ENCODE measurements around the gene CCDC137.

DNA sequence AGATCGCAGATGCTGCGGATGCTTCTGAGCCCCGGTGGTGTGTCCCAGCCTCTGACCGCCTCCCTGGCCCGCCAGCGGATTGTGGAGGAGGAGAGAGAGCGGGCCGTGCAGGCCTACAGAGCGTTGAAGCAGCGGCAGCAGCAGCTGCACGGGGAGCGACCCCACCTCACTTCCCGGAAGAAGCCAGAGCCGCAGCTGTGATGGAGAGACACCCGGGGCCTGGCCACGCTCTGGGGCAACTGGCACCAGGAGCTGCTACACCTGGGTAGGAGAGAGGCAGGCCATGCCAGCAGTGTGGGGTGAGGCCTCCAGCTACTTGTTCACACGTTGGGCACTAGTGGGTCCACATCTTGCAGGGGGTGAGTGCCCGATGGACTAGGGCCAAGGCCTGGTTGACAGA, 6.0 kb downstream of the CCDC137 start:
- TF ChIP-seq, protein P1, sequence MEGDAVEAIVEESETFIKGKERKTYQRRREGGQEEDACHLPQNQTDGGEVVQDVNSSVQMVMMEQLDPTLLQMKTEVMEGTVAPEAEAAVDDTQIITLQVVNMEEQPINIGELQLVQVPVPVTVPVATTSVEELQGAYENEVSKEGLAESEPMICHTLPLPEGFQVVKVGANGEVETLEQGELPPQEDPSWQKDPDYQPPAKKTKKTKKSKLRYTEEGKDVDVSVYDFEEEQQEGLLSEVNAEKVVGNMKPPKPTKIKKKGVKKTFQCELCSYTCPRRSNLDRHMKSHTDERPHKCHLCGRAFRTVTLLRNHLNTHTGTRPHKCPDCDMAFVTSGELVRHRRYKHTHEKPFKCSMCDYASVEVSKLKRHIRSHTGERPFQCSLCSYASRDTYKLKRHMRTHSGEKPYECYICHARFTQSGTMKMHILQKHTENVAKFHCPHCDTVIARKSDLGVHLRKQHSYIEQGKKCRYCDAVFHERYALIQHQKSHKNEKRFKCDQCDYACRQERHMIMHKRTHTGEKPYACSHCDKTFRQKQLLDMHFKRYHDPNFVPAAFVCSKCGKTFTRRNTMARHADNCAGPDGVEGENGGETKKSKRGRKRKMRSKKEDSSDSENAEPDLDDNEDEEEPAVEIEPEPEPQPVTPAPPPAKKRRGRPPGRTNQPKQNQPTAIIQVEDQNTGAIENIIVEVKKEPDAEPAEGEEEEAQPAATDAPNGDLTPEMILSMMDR (IDR thresholded peaks at IDR 0.05; ENCODE audit: low read length) = no peak
- no peak for TF ChIP-seq EZH2 (IDR thresholded peaks at IDR 0.05; ENCODE audit: borderline replicate concordance, low read length)
